ENCODE results near the gene HARBI1. TPM values are rescaled to one million over a fixed set of nuclear protein-coding genes. Genes with fewer than 3 reads are reported as not detected.

Gene HARBI1
- total and polyA plus RNA-seq, 9 of the 15 experiments (the other 6 are each of a cell fraction or from before 2014, with no cell fraction given) = 3.5 to 8.4 (median 5.5) TPM

- Histone ChIP-seq H3K9me1 (ENCODE audit: control insufficient read depth, insufficient read depth, low read length) (no peaks in the 10 kb centered on the region), H3K27ac (ENCODE audit: extremely low read depth, low read depth, low read length) (peak overlapping the region; percentile 21; the same call in 1 of the 3 replicates), H3K9ac (ENCODE audit: insufficient read depth in 1 of 2, low read depth in 2 of 2, low read length in 2 of 2) (no peak overlapping the region), H3K79me2 (ENCODE audit: control insufficient read depth, insufficient read depth, low read length) (peaks cover 26% of the 10 kb centered on the region; the same call in 2 of the 3 replicates), H3K4me1 (replicated peaks in 1 of 2; ENCODE audit: control insufficient read depth in 2 of 2, insufficient read depth in 2 of 2, low read length in 2 of 2) (peaks cover 25 to 27% of the 10 kb centered on the region in 2 experiments; a peak in 4 of 5 replicates), H3K36me3 (ENCODE audit: control insufficient read depth, insufficient read depth, low read length) (no peaks in the 10 kb centered on the region), H2AFZ (ENCODE audit: low read depth, low read length) (no peak overlapping the region), H3K27me3 (ENCODE audit: control insufficient read depth in 2 of 2, insufficient read depth in 2 of 2, low read length in 2 of 2) (no peaks in the 10 kb centered on the region), H4K20me1 (replicated peaks; ENCODE audit: control insufficient read depth, insufficient read depth, low read length) (no peaks in the 10 kb centered on the region), H3K4me2 (ENCODE audit: insufficient read depth, low read length) (peak overlapping the region; percentile 59), H3K9me3 (replicated peaks; ENCODE audit: control insufficient read depth, insufficient read depth, low read depth, low read length) (no peaks in the 10 kb centered on the region), H3K4me3 (no peak overlapping the region)
- ChIA-PET CTCF (ENCODE audit: low intra/inter-chr PET ratio) (no interaction called here), POLR2A (interaction anchor here (0.5 to 3.7 kb wide), 7 partner anchors 9 to 129 kb away, joined by 3 to 21 read pairs (median 4); partner anchors contain the start of gene AMBRA1)
- TF ChIP-seq RUNX1 (IDR thresholded peaks at IDR 0.05; ENCODE audit: low read depth) (no peak), KLF1 (tag; IDR thresholded peaks at IDR 0.05) (0 out of 2 replicates have a peak, but pooled peaks have one; percentile 9), CHD1 (IDR thresholded peaks at IDR 0.05; ENCODE audit: low read length) (no peak), NRF1 (conservative IDR thresholded peaks at IDR 0.05 in 1 of 2, IDR thresholded peaks at IDR 0.05 in 1 of 2) (peak in 1 of 2 experiments; percentile 47), RFX5 (IDR thresholded peaks at IDR 0.05; ENCODE audit: low read depth, low read length) (no peak), ARID4B (CRISPR knock-in tag; IDR thresholded peaks at IDR 0.05) (no peak), ETV6 (IDR thresholded peaks at IDR 0.05; ENCODE audit: borderline replicate concordance in 1 of 2, low read depth in 2 of 2, low read length in 1 of 2) (no peak), ETV6 (CRISPR knock-in tag; IDR thresholded peaks at IDR 0.05; ENCODE audit: borderline replicate concordance) (no peak)
- intact Hi-C loops (cut with micrococcal nuclease) = no loop called here
- DNase-seq (ENCODE audit: extremely low read depth in 1 of 4, low spot score in 3 of 4) (no peak), FAIRE-seq (no peak), ATAC-seq (peak; percentile 8; the same call in 1 of the 3 replicates)
- WGBS (ENCODE audit: insufficient coverage, low coverage, missing lambda C conversion rate) = 23% methylated on average over 2 of the region's 2 CpGs
- in situ Hi-C loops (cut with MboI) = no loop called here
- BruUV-seq (replicated peaks) = no TSS peak
Observed at GRCh38 chr11:46612326-46612725, 4.7 kb downstream of the HARBI1 start.

Measured in K562 (cell line).